ENCODE data around the gene RFX8.
A peak's percentile ranks its signal among the peaks of the same experiment; 100 is the strongest.

The RFX8 gene

GRCh38 chr2:101380376-101380775, 94.5 kb downstream of the RFX8 start:
- Mint-ChIP-seq H3K4me1 (no peaks in the 10 kb centered on the region), H3K4me3 (no peak overlapping the region), H3K36me3 (no peaks in the 10 kb centered on the region), H3K9me3 (no peaks in the 10 kb centered on the region), H3K27ac (no peak overlapping the region), H3K27me3 (peaks cover 16 to 21% of the 10 kb centered on the region in 2 donors)
- DNase-seq, result no peak
- ATAC-seq (replicated peaks), result no peak

- Mint-ChIP-seq H3K27me3 (peaks cover 14 to 16% of the 10 kb centered on the region in 2 donors), H3K9me3 (no peaks in the 10 kb centered on the region), H3K27ac (no peak overlapping the region), H3K36me3 (no peaks in the 10 kb centered on the region), H3K4me3 (no peak overlapping the region), H3K4me1 (peaks cover 0 to 2% of the 10 kb centered on the region in 2 donors)
- DNase-seq (no peak), ATAC-seq (replicated peaks) (no peak)
Measured at GRCh38 chr2:101379091-101379490, 95.8 kb downstream of the RFX8 start.

- H3K27ac Mint-ChIP-seq, result no peak overlapping the region
Measured at GRCh38 chr2:101375653-101376052, 99.3 kb downstream of the RFX8 start.

GRCh38 chr2:101374821-101375561, 99.9 kb downstream of the RFX8 start:
- Mint-ChIP-seq H3K9me3 (peaks cover 7% of the 10 kb centered on the region in 2 donors), H3K27me3 (no peaks in the 10 kb centered on the region), H3K4me3 (no peak overlapping the region), H3K27ac (no peak overlapping the region), H3K4me1 (peaks cover 0 to 2% of the 10 kb centered on the region in 2 donors), H3K36me3 (no peaks in the 10 kb centered on the region)
- ATAC-seq (replicated peaks) (no peak), DNase-seq (no peak)

More at GRCh38 chr2:101375653-101376052, 99.3 kb downstream of the RFX8 start:
- peaks cover 7% of the 10 kb centered on the region in 2 donors for H3K9me3 Mint-ChIP-seq
- H3K4me1 Mint-ChIP-seq, result peaks cover 0 to 2% of the 10 kb centered on the region in 2 donors
- H3K27me3 Mint-ChIP-seq, result no peaks in the 10 kb centered on the region
- no peak overlapping the region for H3K4me3 Mint-ChIP-seq
- no peak for DNase-seq
- ATAC-seq (replicated peaks), result no peak
- H3K36me3 Mint-ChIP-seq, result no peaks in the 10 kb centered on the region

DNA sequence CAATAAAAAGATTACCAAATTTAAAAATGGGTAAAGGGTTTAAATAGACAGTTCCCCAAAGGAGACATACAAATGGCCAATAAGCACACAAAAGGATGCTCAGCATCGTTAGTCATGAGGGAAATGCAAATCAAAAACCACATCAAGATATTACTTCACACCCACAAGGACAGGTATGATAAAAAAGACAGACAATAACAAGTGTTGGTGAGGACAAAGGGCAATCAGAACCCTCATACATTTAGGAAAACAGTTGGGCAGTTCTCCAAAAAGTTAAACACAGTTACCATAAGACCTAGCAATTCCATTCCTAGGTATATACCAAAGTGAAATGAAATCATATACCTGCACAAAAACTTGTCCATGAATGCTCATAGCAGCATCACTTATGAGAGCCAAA, 102.1 kb downstream of the RFX8 start:
- no peak overlapping the region for H3K4me3 Mint-ChIP-seq
- no peak overlapping the region for H3K27ac Mint-ChIP-seq
- DNase-seq, result no peak
- no peak for ATAC-seq (replicated peaks)
- peaks cover 0 to 2% of the 10 kb centered on the region in 2 donors for H3K4me1 Mint-ChIP-seq
- H3K27me3 Mint-ChIP-seq, result no peaks in the 10 kb centered on the region
- no peaks in the 10 kb centered on the region for H3K36me3 Mint-ChIP-seq
- peaks cover 7% of the 10 kb centered on the region in 2 donors for H3K9me3 Mint-ChIP-seq

DNA sequence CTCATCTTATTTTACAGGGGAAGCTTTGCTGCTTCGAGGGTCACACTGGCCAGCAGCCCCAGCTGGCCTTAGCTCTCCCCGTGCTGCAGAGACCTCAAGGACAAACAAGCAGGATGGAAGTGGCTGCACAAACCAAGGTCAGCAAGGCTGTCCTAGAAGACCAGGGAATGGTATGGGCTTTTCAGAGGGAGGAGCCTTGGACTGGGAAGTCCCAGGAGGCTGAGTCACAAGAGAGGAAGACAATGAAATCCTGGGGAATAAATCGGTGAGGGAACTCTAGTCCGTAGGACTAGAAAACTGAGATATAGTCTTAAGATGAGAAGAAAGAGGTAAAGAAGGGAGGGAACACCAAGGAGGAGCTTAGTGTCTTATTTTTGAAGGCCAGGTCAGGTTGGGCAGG, 103.3 kb downstream of the RFX8 start:
- Mint-ChIP-seq H3K36me3 (no peaks in the 10 kb centered on the region), H3K4me1 (peaks cover 0 to 2% of the 10 kb centered on the region in 2 donors), H3K27ac (no peak overlapping the region), H3K27me3 (no peaks in the 10 kb centered on the region), H3K4me3 (no peak overlapping the region), H3K9me3 (peaks cover 7% of the 10 kb centered on the region in 2 donors)
- ATAC-seq (replicated peaks) (no peak), DNase-seq (no peak)

DNA sequence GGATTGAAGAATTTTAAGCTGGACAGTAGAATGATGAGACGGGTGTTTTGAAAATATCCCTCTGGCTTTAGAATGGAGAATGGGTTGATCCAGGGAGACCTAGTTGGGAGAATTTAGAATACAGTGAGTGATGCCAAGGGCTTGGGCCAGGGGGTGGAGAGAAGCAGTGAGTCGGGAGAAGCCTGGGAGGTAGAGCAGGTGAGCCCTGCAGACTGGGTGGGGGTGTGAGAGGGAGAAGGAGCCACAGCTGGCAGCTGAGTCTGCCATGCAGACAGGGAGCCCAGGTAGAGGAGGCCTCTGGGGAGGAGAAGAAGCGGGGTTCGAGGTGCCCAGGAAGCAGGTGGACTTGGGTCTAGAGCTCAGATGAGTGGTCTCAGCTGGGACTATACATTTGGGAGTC, 105.8 kb downstream of the RFX8 start:
- no peak overlapping the region for H3K27ac Mint-ChIP-seq
- peaks cover 5 to 7% of the 10 kb centered on the region in 2 donors for H3K27me3 Mint-ChIP-seq
- H3K4me1 Mint-ChIP-seq, result no peaks in the 10 kb centered on the region
- ATAC-seq (replicated peaks) (no peak), DNase-seq (no peak)
- no peaks in the 10 kb centered on the region for H3K36me3 Mint-ChIP-seq
- peaks cover 7% of the 10 kb centered on the region in 2 donors for H3K9me3 Mint-ChIP-seq
- no peak overlapping the region for H3K4me3 Mint-ChIP-seq

DNA sequence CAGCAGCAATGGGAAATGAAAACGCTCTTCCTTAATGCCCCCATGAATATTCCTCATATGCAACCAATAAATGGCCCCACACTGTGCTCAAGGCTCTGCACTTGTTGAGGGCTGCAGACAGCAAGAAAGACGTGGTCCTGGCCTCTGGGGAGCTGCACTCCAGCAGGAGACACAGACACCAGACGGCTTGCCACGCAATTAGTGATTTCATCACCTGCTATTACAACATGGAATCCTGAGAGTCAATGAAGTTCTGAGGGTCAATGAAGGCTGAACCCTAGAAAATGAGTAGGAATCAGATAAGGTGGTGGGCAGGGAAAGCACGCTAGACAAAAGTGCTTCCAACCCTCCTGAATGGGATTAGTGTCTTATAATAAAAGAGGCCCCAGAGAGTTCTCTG, 106.5 kb downstream of the RFX8 start:
- Mint-ChIP-seq H3K9me3 (peaks cover 6 to 7% of the 10 kb centered on the region in 2 donors), H3K36me3 (no peaks in the 10 kb centered on the region), H3K27me3 (peaks cover 5 to 13% of the 10 kb centered on the region in 2 donors), H3K27ac (no peak overlapping the region), H3K4me1 (no peaks in the 10 kb centered on the region), H3K4me3 (no peak overlapping the region)
- DNase-seq, result no peak
- no peak for ATAC-seq (replicated peaks)

- Mint-ChIP-seq H3K4me3 (no peak overlapping the region), H3K27ac (no peak overlapping the region), H3K36me3 (no peaks in the 10 kb centered on the region), H3K4me1 (peaks cover 1 to 3% of the 10 kb centered on the region in 2 donors), H3K27me3 (peaks cover 5 to 13% of the 10 kb centered on the region in 2 donors), H3K9me3 (peaks cover 3 to 7% of the 10 kb centered on the region in 2 donors)
- ATAC-seq (replicated peaks) (no peak), DNase-seq (no peak)
Measured at GRCh38 chr2:101367508-101367907, 107.4 kb downstream of the RFX8 start.

GRCh38 chr2:101364878-101365277, 110.0 kb downstream of the RFX8 start:
- ATAC-seq (replicated peaks), result no peak
- no peaks in the 10 kb centered on the region for H3K9me3 Mint-ChIP-seq
- no peaks in the 10 kb centered on the region for H3K36me3 Mint-ChIP-seq
- peaks cover 12 to 19% of the 10 kb centered on the region in 2 donors for H3K4me1 Mint-ChIP-seq
- no peak for DNase-seq
- peaks cover 5 to 13% of the 10 kb centered on the region in 2 donors for H3K27me3 Mint-ChIP-seq
- no peak overlapping the region for H3K27ac Mint-ChIP-seq
- no peak overlapping the region for H3K4me3 Mint-ChIP-seq

DNA sequence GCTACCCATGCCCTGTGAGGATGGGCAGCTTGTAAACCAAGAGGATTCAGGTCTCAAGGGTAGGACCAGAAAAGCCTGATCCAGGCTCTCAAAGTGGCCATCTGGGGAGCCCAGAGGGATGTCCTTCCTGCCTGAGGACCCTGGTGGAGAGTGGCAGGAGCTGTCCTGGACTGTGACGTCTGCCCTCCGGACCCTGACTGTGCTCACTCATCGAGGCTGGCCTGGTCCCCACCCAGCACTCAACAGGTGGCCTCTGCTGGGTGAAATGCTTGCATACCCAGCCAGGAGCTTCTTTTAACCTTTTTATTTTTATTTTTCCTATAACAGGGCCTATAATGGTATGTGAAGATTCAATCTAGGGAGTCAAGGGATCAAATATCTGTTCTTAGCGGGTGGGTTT, 112.1 kb downstream of the RFX8 start:
- Mint-ChIP-seq H3K27ac (no peak overlapping the region), H3K4me3 (no peak overlapping the region), H3K36me3 (no peaks in the 10 kb centered on the region), H3K9me3 (no peaks in the 10 kb centered on the region), H3K27me3 (peaks cover 5 to 13% of the 10 kb centered on the region in 2 donors), H3K4me1 (peaks cover 12 to 19% of the 10 kb centered on the region in 2 donors)
- ATAC-seq (replicated peaks), result no peak
- DNase-seq, result no peak

DNA sequence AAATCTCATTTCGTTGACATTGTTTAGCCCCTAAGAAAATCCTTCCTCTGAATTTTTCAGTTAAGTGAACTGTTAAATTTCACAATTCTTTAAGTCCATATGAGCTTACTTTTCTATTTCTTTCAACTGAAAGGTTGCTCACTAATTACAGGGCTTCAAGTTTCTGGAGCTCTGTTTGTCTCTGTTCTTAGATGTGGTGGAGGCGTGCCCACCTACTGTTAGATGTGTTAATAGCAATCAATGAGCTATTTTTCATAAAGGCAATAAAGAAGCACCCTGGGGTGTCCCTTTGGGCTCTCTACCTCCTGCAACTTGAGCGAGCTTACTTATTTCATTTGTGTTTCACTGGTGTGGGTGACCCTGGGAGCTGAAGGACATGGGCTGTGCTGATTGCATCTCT, 112.6 kb downstream of the RFX8 start:
- no peaks in the 10 kb centered on the region for H3K36me3 Mint-ChIP-seq
- no peak overlapping the region for H3K4me3 Mint-ChIP-seq

DNA sequence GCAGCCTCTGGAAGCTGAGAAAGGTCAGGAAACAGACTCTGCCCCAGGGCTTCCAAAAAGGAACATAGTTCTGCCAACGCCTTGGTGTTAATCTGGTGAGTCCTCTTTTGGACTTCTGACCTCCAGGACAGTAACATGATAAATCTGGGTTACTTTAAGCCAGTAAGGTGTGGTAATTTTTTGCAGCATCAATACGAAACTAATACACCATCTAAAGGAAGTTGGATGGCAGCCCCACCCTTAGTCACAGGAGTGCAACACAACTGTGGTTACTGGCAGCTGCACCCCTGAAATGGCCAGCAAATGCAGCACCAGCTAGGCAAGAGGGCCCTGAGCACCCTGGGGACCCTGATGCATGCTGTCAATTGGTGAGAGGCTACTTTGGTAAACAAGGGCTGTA, 113.4 kb downstream of the RFX8 start:
- no peak overlapping the region for H3K27ac Mint-ChIP-seq
- DNase-seq (peak; percentile 10), ATAC-seq (replicated peaks) (peak; percentile 84 to 88)
- peaks cover 12 to 19% of the 10 kb centered on the region in 2 donors for H3K4me1 Mint-ChIP-seq
- no peak overlapping the region for H3K4me3 Mint-ChIP-seq
- H3K27me3 Mint-ChIP-seq, result peaks cover 5 to 13% of the 10 kb centered on the region in 2 donors
- no peaks in the 10 kb centered on the region for H3K36me3 Mint-ChIP-seq
- H3K9me3 Mint-ChIP-seq, result no peaks in the 10 kb centered on the region

More for the DNA sequence above, 112.6 kb downstream of the RFX8 start:
- no peak for DNase-seq
- Mint-ChIP-seq H3K4me1 (peaks cover 12 to 19% of the 10 kb centered on the region in 2 donors), H3K9me3 (no peaks in the 10 kb centered on the region), H3K27me3 (peaks cover 5 to 13% of the 10 kb centered on the region in 2 donors), H3K27ac (no peak overlapping the region)
- ATAC-seq (replicated peaks), result no peak

DNA sequence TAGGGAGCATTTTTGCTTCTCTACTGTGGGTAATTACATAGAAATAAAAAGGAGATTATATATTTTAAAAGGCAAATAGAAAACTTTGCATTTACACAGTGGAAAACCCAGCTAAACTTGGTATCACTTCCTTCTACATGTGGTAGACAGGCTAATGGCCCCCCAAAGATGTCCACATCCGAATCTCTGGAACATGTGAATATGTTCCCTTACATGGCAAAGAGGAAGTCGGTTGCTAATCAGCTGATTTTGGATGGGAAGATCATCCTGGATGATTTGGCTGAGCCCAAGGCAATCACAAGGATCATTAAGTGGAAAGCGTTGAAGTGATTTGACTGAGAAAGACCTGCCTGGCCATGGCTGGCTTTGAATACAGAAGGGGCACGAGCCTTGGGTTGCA, 113.8 kb downstream of the RFX8 start:
- H3K4me3 Mint-ChIP-seq, result no peak overlapping the region
- no peaks in the 10 kb centered on the region for H3K9me3 Mint-ChIP-seq
- ATAC-seq (replicated peaks) (peak; percentile 31 to 36), DNase-seq (no peak)
- no peaks in the 10 kb centered on the region for H3K36me3 Mint-ChIP-seq
- peaks cover 5 to 13% of the 10 kb centered on the region in 2 donors for H3K27me3 Mint-ChIP-seq
- H3K27ac Mint-ChIP-seq, result peak overlapping the region; percentile 16
- peaks cover 12 to 19% of the 10 kb centered on the region in 2 donors for H3K4me1 Mint-ChIP-seq

- Mint-ChIP-seq H3K9me3 (no peaks in the 10 kb centered on the region), H3K27ac (no peak overlapping the region), H3K27me3 (peaks cover 5 to 13% of the 10 kb centered on the region in 2 donors), H3K4me1 (peaks cover 12 to 19% of the 10 kb centered on the region in 2 donors), H3K36me3 (no peaks in the 10 kb centered on the region), H3K4me3 (no peak overlapping the region)
- DNase-seq (no peak), ATAC-seq (replicated peaks) (no peak)
Measured at GRCh38 chr2:101360232-101360631, 114.7 kb downstream of the RFX8 start.
